ENCODE results near the gene TMEM42. TPM values are rescaled to one million over a fixed set of nuclear protein-coding genes. Genes with fewer than 3 reads are reported as not detected.

TMEM42 gene
- total and polyA plus RNA-seq, 2 experiments from 2014 or later = 7.4 to 13.3 TPM

DNA sequence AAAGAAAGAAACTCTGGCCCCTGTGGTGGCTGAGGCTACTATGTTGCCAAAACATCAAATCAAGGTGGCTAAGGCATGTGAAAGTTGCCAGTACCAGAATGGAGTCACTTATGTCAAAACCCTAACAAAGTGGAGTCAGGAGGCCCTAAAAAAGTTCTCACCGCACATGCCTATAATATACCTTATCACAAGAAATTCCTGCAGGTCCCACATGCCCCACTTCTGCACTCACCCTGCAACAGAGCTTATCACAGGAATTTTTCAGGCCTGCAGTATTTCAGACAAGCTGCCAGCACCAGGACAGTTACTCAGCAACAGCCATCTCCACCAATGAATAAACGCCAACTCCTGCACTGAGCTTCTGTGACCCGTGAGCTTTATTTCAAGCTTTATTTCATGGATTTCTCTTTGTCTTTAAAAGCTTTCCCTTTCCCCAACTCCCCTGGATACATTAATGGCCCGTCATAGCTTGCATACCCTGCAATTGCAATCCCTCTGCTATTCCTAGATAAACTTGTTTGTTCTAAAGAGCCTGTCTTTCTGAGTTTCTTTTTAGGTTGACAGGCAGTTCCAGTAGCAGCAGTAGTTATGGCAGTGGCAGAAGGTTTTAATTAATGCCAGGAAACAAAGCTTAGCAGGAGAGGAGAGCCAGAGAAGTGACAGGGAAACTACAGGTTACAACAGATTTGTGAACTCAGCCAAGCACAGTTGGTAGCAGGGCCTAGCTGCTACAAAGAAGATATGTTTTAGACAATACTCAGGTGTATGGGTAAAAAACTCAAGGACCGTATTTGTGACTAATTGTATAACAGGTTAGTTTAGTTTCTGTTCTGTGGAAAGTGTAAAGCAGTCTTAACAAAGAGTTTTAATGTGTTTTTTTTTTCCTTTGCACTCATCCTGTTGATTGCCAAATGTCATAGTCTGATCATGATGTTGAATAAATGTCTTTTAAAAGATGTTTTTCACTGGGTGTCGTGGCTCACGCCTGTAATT lies 15.9 kb upstream of the TMEM42 start:
- no peak for TF ChIP-seq POLR2AphosphoS5 (IDR thresholded peaks at IDR 0.05; ENCODE audit: low read depth)
- no peak for TF ChIP-seq EZH2phosphoT487 (IDR thresholded peaks at IDR 0.05; ENCODE audit: unreplicated experiment)
- TF ChIP-seq, protein P1, sequence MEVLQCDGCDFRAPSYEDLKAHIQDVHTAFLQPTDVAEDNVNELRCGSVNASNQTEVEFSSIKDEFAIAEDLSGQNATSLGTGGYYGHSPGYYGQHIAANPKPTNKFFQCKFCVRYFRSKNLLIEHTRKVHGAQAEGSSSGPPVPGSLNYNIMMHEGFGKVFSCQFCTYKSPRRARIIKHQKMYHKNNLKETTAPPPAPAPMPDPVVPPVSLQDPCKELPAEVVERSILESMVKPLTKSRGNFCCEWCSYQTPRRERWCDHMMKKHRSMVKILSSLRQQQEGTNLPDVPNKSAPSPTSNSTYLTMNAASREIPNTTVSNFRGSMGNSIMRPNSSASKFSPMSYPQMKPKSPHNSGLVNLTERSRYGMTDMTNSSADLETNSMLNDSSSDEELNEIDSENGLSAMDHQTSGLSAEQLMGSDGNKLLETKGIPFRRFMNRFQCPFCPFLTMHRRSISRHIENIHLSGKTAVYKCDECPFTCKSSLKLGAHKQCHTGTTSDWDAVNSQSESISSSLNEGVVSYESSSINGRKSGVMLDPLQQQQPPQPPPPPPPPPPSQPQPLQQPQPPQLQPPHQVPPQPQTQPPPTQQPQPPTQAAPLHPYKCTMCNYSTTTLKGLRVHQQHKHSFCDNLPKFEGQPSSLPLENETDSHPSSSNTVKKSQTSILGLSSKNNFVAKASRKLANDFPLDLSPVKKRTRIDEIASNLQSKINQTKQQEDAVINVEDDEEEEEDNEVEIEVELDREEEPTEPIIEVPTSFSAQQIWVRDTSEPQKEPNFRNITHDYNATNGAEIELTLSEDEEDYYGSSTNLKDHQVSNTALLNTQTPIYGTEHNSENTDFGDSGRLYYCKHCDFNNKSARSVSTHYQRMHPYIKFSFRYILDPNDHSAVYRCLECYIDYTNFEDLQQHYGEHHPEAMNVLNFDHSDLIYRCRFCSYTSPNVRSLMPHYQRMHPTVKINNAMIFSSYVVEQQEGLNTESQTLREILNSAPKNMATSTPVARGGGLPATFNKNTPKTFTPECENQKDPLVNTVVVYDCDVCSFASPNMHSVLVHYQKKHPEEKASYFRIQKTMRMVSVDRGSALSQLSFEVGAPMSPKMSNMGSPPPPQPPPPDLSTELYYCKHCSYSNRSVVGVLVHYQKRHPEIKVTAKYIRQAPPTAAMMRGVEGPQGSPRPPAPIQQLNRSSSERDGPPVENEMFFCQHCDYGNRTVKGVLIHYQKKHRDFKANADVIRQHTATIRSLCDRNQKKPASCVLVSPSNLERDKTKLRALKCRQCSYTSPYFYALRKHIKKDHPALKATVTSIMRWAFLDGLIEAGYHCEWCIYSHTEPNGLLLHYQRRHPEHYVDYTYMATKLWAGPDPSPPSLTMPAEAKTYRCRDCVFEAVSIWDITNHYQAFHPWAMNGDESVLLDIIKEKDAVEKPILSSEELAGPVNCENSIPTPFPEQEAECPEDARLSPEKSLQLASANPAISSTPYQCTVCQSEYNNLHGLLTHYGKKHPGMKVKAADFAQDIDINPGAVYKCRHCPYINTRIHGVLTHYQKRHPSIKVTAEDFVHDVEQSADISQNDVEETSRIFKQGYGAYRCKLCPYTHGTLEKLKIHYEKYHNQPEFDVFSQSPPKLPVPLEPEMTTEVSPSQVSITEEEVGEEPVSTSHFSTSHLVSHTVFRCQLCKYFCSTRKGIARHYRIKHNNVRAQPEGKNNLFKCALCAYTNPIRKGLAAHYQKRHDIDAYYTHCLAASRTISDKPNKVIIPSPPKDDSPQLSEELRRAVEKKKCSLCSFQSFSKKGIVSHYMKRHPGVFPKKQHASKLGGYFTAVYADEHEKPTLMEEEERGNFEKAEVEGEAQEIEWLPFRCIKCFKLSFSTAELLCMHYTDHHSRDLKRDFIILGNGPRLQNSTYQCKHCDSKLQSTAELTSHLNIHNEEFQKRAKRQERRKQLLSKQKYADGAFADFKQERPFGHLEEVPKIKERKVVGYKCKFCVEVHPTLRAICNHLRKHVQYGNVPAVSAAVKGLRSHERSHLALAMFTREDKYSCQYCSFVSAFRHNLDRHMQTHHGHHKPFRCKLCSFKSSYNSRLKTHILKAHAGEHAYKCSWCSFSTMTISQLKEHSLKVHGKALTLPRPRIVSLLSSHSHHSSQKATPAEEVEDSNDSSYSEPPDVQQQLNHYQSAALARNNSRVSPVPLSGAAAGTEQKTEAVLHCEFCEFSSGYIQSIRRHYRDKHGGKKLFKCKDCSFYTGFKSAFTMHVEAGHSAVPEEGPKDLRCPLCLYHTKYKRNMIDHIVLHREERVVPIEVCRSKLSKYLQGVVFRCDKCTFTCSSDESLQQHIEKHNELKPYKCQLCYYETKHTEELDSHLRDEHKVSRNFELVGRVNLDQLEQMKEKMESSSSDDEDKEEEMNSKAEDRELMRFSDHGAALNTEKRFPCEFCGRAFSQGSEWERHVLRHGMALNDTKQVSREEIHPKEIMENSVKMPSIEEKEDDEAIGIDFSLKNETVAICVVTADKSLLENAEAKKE (CRISPR knock-in tag; IDR thresholded peaks at IDR 0.05) = no peak
- no peak for TF ChIP-seq CREB1 (CRISPR knock-in tag; IDR thresholded peaks at IDR 0.05; ENCODE audit: low read depth)
- TF ChIP-seq NANOG (IDR thresholded peaks at IDR 0.05; ENCODE audit: borderline replicate concordance) = no peak
- TF ChIP-seq ZNF114 (CRISPR knock-in tag; IDR thresholded peaks at IDR 0.05) = no peak
- no peak for TF ChIP-seq EZH2 (IDR thresholded peaks at IDR 0.05; ENCODE audit: low read depth, unreplicated experiment)
- no peak for TF ChIP-seq JUNB (IDR thresholded peaks at IDR 0.05; ENCODE audit: unreplicated experiment)
- TF ChIP-seq, protein P2, sequence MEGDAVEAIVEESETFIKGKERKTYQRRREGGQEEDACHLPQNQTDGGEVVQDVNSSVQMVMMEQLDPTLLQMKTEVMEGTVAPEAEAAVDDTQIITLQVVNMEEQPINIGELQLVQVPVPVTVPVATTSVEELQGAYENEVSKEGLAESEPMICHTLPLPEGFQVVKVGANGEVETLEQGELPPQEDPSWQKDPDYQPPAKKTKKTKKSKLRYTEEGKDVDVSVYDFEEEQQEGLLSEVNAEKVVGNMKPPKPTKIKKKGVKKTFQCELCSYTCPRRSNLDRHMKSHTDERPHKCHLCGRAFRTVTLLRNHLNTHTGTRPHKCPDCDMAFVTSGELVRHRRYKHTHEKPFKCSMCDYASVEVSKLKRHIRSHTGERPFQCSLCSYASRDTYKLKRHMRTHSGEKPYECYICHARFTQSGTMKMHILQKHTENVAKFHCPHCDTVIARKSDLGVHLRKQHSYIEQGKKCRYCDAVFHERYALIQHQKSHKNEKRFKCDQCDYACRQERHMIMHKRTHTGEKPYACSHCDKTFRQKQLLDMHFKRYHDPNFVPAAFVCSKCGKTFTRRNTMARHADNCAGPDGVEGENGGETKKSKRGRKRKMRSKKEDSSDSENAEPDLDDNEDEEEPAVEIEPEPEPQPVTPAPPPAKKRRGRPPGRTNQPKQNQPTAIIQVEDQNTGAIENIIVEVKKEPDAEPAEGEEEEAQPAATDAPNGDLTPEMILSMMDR (conservative IDR thresholded peaks at IDR 0.05; ENCODE audit: low read depth in 2 of 2) = no peak
- TF ChIP-seq STAT1 (IDR thresholded peaks at IDR 0.05; ENCODE audit: unreplicated experiment) = no peak
- TF ChIP-seq, protein P3, sequence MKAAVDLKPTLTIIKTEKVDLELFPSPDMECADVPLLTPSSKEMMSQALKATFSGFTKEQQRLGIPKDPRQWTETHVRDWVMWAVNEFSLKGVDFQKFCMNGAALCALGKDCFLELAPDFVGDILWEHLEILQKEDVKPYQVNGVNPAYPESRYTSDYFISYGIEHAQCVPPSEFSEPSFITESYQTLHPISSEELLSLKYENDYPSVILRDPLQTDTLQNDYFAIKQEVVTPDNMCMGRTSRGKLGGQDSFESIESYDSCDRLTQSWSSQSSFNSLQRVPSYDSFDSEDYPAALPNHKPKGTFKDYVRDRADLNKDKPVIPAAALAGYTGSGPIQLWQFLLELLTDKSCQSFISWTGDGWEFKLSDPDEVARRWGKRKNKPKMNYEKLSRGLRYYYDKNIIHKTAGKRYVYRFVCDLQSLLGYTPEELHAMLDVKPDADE (IDR thresholded peaks at IDR 0.05) = no peak
- no peak for TF ChIP-seq ZNF331 (CRISPR knock-in tag; IDR thresholded peaks at IDR 0.05; ENCODE audit: low read depth)
- ATAC-seq (no peak), DNase-seq (ENCODE audit: low spot score) (no peak)
- Histone ChIP-seq H3K4me2 (no peak overlapping the region), H4K20me1 (replicated peaks; ENCODE audit: insufficient read depth) (no peaks in the 10 kb centered on the region; the same call in 1 of the 2 replicates), H3K79me2 (replicated peaks; ENCODE audit: insufficient read depth) (no peaks in the 10 kb centered on the region), H3K9me2 (ENCODE audit: insufficient read depth) (no peaks in the 10 kb centered on the region), H3F3A (replicated peaks; ENCODE audit: low read depth) (no peaks in the 10 kb centered on the region), H3K27me3 (ENCODE audit: insufficient read depth) (no peaks in the 10 kb centered on the region), H3K4me1 (ENCODE audit: insufficient read depth) (no peaks in the 10 kb centered on the region), H3K27ac (ENCODE audit: low read depth) (no peak overlapping the region), H3K4me3 (no peak overlapping the region), H2AFZ (no peak overlapping the region), H3K36me3 (ENCODE audit: insufficient read depth) (peaks cover 34% of the 10 kb centered on the region)
- peaks cover 46% of the 10 kb centered on the region for H3K36me3 Mint-ChIP-seq (ENCODE audit: low read depth)
- no peaks in the 10 kb centered on the region for H3K27me3 Mint-ChIP-seq (ENCODE audit: insufficient read depth, low read depth, poor library complexity)
- no peak overlapping the region for H3K27ac Mint-ChIP-seq
- no peaks in the 10 kb centered on the region for H3K4me1 Mint-ChIP-seq
- H3K4me3 Mint-ChIP-seq = no peak overlapping the region
- H3K9me3 Mint-ChIP-seq = no peaks in the 10 kb centered on the region

All from GM23338 (cell line).